K562 (cell line): ENCODE results near the gene BPIFB6. TPM values are rescaled to one million over a fixed set of nuclear protein-coding genes. Genes with fewer than 3 reads are reported as not detected.
A peak's percentile ranks its signal among the peaks of the same experiment; 100 is the strongest.

Source experiments
- ATF3 ChIP-seq, 2 experiments: fragments of 450-650 bp in 1 of 2; sonication (generic) in 1 of 2; formaldehyde crosslinking in 1 of 2; IDR thresholded peaks in 1 of 2; conservative IDR thresholded peaks in 1 of 2; 2 replicates each; pipeline versions ENCODE4 v1.6.1 to v1.8.1; 2016 to 2023; ENCODE audit warnings: mild to moderate bottlenecking in 2 of 2, moderate library complexity in 2 of 2, inconsistent platforms in 1 of 2, missing genetic modification reagents in 1 of 2
- BDP1 ChIP-seq: IDR thresholded peaks from 3 replicates; pipeline ENCODE4 v1.6.1; 2011; ENCODE audit not compliant: insufficient read length, insufficient read depth
- BMI1 ChIP-seq: fragments of 150-350 bp; IDR thresholded peaks from 2 replicates; pipeline ENCODE4 v1.6.1; 2014; ENCODE audit warnings: low read length
- C11orf30 ChIP-seq: fragments of 450-650 bp; IDR thresholded peaks from 2 replicates; pipeline ENCODE4 v1.6.1; 2016; ENCODE audit warnings: low read depth, mild to moderate bottlenecking
- CC2D1A ChIP-seq: fragments of 450-650 bp; IDR thresholded peaks from 2 replicates; pipeline ENCODE4 v1.6.1; 2017; ENCODE audit warnings: mild to moderate bottlenecking
- EHMT2 ChIP-seq: fragments of 450-650 bp; IDR thresholded peaks from 2 replicates; pipeline ENCODE4 v1.6.1; 2018; ENCODE audit warnings: antibody characterized with exemption
- ETV1 ChIP-seq: fragments of 450-650 bp; conservative IDR thresholded peaks from 2 replicates; pipeline ENCODE4 v1.6.1; 2016; ENCODE audit warnings: missing genetic modification characterization, control low read depth, low read depth, missing compliant biosample characterization
- ETV6 ChIP-seq, 3 experiments: fragments of 150-350 bp in 1 of 3; sonication (generic) in 1 of 3; formaldehyde crosslinking in 1 of 3; IDR thresholded peaks; 2 replicates each; pipeline versions ENCODE4 v1.6.1 to v1.8.0; 2014 to 2022; ENCODE audit warnings: borderline replicate concordance in 2 of 3, low read depth in 2 of 3, antibody characterized with exemption in 1 of 3, low read length in 1 of 3, mild to moderate bottlenecking in 1 of 3, missing genetic modification reagents in 1 of 3
- GATAD2A ChIP-seq: fragments of 450-650 bp; IDR thresholded peaks from 2 replicates; pipeline ENCODE4 v1.6.1; 2017
- HEY1 ChIP-seq: fragments of 250-450 bp; sonication (Bioruptor Pico); IDR thresholded peaks from 2 replicates; pipeline ENCODE4 v1.5.0; 2020; ENCODE audit warnings: mild to moderate bottlenecking, moderate library complexity, borderline replicate concordance
- MAFF ChIP-seq: IDR thresholded peaks from 2 replicates; pipeline ENCODE4 v1.6.1; 2012; ENCODE audit warnings: low read length, improper control_type of control experiment
- PHTF2 ChIP-seq: fragments of 250-450 bp; sonication (Bioruptor Pico); IDR thresholded peaks from 2 replicates; pipeline ENCODE4 v1.5.0; 2021; ENCODE audit warnings: mild to moderate bottlenecking
- RAD21 ChIP-seq, 2 experiments: fragments of 250-450 bp in 1 of 2; fragments of 450-650 bp in 1 of 2; sonication (Bioruptor Pico) in 1 of 2; formaldehyde crosslinking in 1 of 2; IDR thresholded peaks in 1 of 2; conservative IDR thresholded peaks in 1 of 2; 2 replicates each; pipeline versions ENCODE4 v1.4.0 to v1.8.0; 2020 to 2022; ENCODE audit warnings: mild to moderate bottlenecking in 2 of 2, moderate library complexity in 1 of 2
- THRA ChIP-seq: fragments of 450-650 bp; IDR thresholded peaks from 2 replicates; pipeline ENCODE4 v1.6.1; 2017; ENCODE audit warnings: mild to moderate bottlenecking, moderate library complexity
- ZFPM2 ChIP-seq: fragments of 250-450 bp; sonication (Bioruptor Pico); IDR thresholded peaks from 2 replicates; pipeline ENCODE4 v1.5.1; 2022; ENCODE audit warnings: mild to moderate bottlenecking
- ZNF24 ChIP-seq: fragments of 450-650 bp; IDR thresholded peaks from 2 replicates; pipeline ENCODE4 v1.6.1; 2016
- ZNF277 ChIP-seq: fragments of 250-450 bp; sonication (Bioruptor Pico); IDR thresholded peaks from 2 replicates; pipeline ENCODE4 v1.8.0; 2022; ENCODE audit warnings: inconsistent platforms, mild to moderate bottlenecking, moderate library complexity, borderline replicate concordance
- ZNF518B ChIP-seq: fragments of 250-450 bp; sonication (Bioruptor Pico); IDR thresholded peaks from 2 replicates; pipeline ENCODE4 v1.5.0; 2021; ENCODE audit warnings: mild to moderate bottlenecking, moderate library complexity
- polyA plus RNA-seq, 8 experiments: library from polyadenylated mRNA; depleted of rRNA in 4 of 8; stranded (reverse) in 5 of 8; unstranded in 3 of 8; fragments of >200 nt; fragmentation: Nextera tagmentation in 2 of 8; fragmentation: Illumina TruSeq in 1 of 8; extraction: Ambion mirVana in 2 of 8; extraction: Trizol in 1 of 8; gene quantifications; 2 replicates each; pipeline versions ENCODE4 v1.2.1 to v1.2.3, GENCODE V29; 2011 to 2014; ENCODE audit warnings: inconsistent platforms in 1 of 8, missing spikeins in 1 of 8
- total RNA-seq, 7 experiments: library from RNA; depleted of rRNA in 6 of 7; stranded (reverse); fragments of >200 nt in 6 of 7; fragmentation: Illumina TruSeq in 2 of 7; extraction: Trizol in 2 of 7; gene quantifications; 2 replicates each; pipeline versions ENCODE4 v1.2.1 to v1.2.3, GENCODE V29; 2011 to 2021; ENCODE audit warnings: low replicate concordance in 1 of 7

The BPIFB6 gene
- total and polyA plus RNA-seq, 9 of the 15 experiments (the other 6 are each of a cell fraction or from before 2014, with no cell fraction given) = not detected

- TF ChIP-seq ETV6 (IDR thresholded peaks at IDR 0.05; ENCODE audit: borderline replicate concordance in 1 of 2, low read depth in 2 of 2, low read length in 1 of 2) (no peak), ETV6 (CRISPR knock-in tag; IDR thresholded peaks at IDR 0.05; ENCODE audit: borderline replicate concordance) (no peak), GATAD2A (no peak), THRA (no peak), ZNF277 (CRISPR knock-in tag) (no peak), MAFF (peak; percentile 40), ZNF518B (no peak), C11orf30 (peak; percentile 70; the same call in 1 of the 2 replicates), ZNF24 (no peak), RAD21 (CRISPR knock-in tag; conservative IDR thresholded peaks at IDR 0.05 in 1 of 2, IDR thresholded peaks at IDR 0.05 in 1 of 2) (no peak), ETV1 (no peak), EHMT2 (no peak), BMI1 (no peak), ATF3 (IDR thresholded peaks at IDR 0.05) (no peak), ATF3 (CRISPR knock-in tag; conservative IDR thresholded peaks at IDR 0.05) (no peak), CC2D1A (no peak), BDP1 (no peak), PHTF2 (CRISPR knock-in tag) (no peak), ZFPM2 (no peak), HEY1 (CRISPR knock-in tag) (no peak)
Measured at GRCh38 chr20:32989507-32990283, 41.8 kb upstream of the BPIFB6 start (continued).
